Activated T-cell treated with anti-CD3 and anti-CD28 coated beads, Interleukin-2, amount 50 U/mL, for 24 hours (primary cell): ENCODE results near the gene CRCP.
"Not testable (repeated sequence)": the region's sequence is repeated elsewhere in the genome, so short reads cannot be mapped to it uniquely, and the experiment has no call there.

ENCODE experiments used
- DNase-seq: peaks from one replicate; pipeline ENCODE4 v3.0.0-alpha.2; 2020
- H3K27ac Mint-ChIP-seq: 2 replicates; pipeline ENCODE4 v1.8.0; 2020; ENCODE audit warnings: mild to moderate bottlenecking, mixed read lengths
- H3K27me3 Mint-ChIP-seq: 2 replicates; pipeline ENCODE4 v1.8.0; 2020; ENCODE audit warnings: mixed read lengths
- H3K36me3 Mint-ChIP-seq: 2 replicates; pipeline ENCODE4 v1.8.0; 2020; ENCODE audit warnings: low read depth, mixed read lengths
- H3K4me1 Mint-ChIP-seq: 2 replicates; pipeline ENCODE4 v1.8.0; 2020; ENCODE audit warnings: low read depth, mixed read lengths
- H3K4me3 Mint-ChIP-seq: 2 replicates; pipeline ENCODE4 v1.8.0; 2020; ENCODE audit warnings: mild to moderate bottlenecking, moderate library complexity, mixed read lengths
- H3K9me3 Mint-ChIP-seq: 2 replicates; pipeline ENCODE4 v1.8.0; 2020; ENCODE audit warnings: mixed read lengths

CRCP gene

DNA sequence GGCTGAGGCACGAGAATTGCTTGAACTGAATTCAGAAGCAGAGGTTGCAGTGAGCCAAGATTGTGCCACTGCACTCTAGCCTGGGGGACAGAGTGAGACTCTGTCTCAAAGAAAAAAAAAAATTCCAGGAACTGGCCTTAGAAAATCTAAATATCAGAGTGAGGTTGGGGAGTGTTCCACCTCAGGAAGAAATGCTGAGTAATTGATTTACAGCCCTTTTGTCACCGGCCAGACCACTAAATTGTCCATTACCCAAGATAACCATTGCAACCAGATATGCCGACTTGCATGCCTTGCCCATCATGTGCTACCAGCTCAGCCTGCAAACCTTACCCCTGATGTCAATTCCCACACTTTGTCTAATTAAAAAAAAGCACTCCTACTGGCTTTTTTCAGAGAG is 42.4 kb downstream of the CRCP start:
- Mint-ChIP-seq H3K27ac (peak overlapping the region; percentile 33), H3K4me1 (no peaks in the 10 kb centered on the region), H3K27me3 (no peaks in the 10 kb centered on the region), H3K9me3 (peaks cover 8% of the 10 kb centered on the region), H3K4me3 (no peak overlapping the region), H3K36me3 (peaks cover 72% of the 10 kb centered on the region)
- DNase-seq = no peak

DNA sequence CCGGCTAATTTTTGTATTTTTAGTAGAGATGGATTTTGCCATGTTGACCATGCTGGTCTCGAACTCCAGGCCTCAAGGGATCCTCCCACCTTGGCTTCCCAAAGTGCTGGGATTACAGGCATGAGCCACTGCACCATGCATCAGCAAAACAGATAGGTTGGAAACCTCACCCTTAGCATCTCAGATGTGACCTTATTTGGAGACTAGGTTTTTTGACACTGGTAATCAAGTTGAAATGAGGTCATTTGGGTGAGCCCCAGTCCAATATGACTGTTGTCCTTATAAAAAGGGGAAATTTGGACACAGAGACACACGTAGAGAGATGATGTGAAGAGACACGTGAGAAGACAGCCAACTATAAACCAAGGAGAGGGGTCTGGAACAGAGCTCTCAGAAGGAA is 48.0 kb downstream of the CRCP start:
- no peak for DNase-seq
- Mint-ChIP-seq H3K27ac (no peak overlapping the region), H3K36me3 (peaks cover 18% of the 10 kb centered on the region), H3K27me3 (no peaks in the 10 kb centered on the region), H3K4me1 (no peaks in the 10 kb centered on the region), H3K4me3 (no peak overlapping the region), H3K9me3 (peaks cover 6% of the 10 kb centered on the region)

DNA sequence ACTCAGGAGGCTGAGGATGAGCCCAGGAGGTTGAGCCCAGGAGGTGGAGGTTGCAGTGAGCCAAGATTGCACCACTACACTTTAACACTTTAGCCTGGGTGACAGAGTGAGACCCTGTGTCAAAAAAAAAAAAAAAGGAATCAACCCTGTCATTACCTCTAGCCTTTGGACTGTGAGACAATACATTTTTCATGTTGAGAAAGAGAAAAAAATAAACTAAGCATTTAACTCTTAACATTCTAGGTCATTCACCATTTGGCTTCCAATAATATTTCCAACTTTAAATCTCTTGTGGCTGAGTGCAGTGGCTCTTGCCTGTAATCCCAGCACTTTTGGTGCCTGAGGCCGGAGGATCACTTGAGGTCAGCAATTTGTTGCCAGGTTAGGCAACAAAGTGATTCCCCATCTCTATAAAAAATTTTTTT is 48.6 kb downstream of the CRCP start:
- Mint-ChIP-seq H3K4me1 (peaks cover 3% of the 10 kb centered on the region), H3K36me3 (peaks cover 13% of the 10 kb centered on the region), H3K9me3 (peaks cover 3% of the 10 kb centered on the region), H3K27ac (no peak overlapping the region), H3K27me3 (no peaks in the 10 kb centered on the region), H3K4me3 (no peak overlapping the region)
- DNase-seq = no peak

DNA sequence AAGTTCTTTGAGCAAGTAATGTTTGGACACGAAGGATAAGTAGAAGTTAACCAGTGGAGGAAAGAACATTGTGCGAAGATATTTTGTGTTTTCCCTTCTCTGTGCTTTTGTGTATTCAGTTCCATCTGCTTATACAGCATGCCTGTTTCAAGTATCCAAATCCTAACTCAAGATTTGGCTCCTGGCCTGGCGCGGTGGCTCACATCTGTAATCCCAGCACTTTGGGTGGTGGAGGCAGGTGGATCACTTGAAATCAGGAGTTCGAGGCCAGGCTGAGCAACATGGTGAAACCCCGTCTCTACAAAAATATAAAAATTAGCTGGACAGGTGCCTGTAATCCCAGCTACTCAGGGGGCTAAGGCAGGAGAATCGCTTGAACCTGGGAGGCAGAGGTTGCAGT is 49.7 kb downstream of the CRCP start:
- Mint-ChIP-seq H3K36me3 (peaks cover 3% of the 10 kb centered on the region), H3K4me1 (peaks cover 4% of the 10 kb centered on the region), H3K9me3 (no peaks in the 10 kb centered on the region), H3K27ac (no peak overlapping the region), H3K4me3 (no peak overlapping the region), H3K27me3 (no peaks in the 10 kb centered on the region)
- no peak for DNase-seq

DNA sequence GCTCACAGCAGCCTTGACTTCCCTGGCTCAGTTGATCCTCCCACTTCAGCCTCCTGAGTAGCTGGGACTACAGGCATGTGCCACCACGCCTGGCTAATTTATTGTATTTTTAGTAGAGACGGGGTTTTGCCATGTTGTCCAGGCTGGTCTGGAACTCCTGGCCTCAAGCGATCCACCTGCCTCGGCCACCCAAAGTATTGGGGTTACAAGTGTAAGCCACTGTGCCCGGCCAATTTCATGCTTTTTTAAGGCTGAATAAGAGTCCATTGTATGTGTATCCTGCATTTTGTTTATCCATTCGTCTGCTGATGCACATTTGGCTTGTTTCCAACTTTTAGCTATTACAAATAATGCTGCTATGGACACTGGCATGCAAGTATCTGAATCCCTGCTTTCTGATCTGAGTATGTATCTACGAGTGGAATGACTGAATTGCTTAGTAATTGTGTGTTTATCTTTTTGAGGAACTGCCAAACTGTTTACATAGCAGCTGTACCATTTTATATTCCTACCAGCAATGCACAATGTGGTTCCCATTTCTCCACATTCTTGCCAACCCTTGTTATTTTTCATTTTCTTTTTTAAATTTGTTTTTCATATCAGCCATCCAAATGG is 53.2 kb downstream of the CRCP start:
- no peak overlapping the region for H3K27ac Mint-ChIP-seq
- no peaks in the 10 kb centered on the region for H3K36me3 Mint-ChIP-seq
- H3K4me3 Mint-ChIP-seq = no peak overlapping the region
- H3K4me1 Mint-ChIP-seq = peaks cover 4% of the 10 kb centered on the region
- DNase-seq = no peak
- H3K27me3 Mint-ChIP-seq = no peaks in the 10 kb centered on the region
- H3K9me3 Mint-ChIP-seq = no peaks in the 10 kb centered on the region

DNA sequence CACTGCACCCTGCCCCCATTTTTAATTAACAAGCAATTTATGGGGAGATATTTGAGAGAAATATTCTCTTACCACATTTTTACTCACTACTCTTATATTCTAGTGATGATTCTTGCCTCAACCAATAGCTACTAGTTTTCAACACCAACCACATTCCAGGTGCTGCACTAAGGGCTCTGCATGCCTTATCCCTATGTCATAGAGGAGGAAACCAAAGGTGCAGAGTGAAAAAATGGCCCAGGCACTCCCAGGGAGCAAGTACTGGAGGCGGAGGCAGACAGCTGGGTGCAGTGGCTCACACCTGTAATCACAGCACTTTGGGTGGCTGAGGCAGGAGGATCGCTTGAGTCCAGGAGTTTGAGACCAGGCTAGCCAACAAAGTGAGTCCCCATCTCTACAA is 55.0 kb downstream of the CRCP start:
- Mint-ChIP-seq H3K36me3 (no peaks in the 10 kb centered on the region), H3K27me3 (no peaks in the 10 kb centered on the region), H3K4me3 (no peak overlapping the region), H3K4me1 (peaks cover 8% of the 10 kb centered on the region), H3K27ac (no peak overlapping the region), H3K9me3 (no peaks in the 10 kb centered on the region)
- no peak for DNase-seq

DNA sequence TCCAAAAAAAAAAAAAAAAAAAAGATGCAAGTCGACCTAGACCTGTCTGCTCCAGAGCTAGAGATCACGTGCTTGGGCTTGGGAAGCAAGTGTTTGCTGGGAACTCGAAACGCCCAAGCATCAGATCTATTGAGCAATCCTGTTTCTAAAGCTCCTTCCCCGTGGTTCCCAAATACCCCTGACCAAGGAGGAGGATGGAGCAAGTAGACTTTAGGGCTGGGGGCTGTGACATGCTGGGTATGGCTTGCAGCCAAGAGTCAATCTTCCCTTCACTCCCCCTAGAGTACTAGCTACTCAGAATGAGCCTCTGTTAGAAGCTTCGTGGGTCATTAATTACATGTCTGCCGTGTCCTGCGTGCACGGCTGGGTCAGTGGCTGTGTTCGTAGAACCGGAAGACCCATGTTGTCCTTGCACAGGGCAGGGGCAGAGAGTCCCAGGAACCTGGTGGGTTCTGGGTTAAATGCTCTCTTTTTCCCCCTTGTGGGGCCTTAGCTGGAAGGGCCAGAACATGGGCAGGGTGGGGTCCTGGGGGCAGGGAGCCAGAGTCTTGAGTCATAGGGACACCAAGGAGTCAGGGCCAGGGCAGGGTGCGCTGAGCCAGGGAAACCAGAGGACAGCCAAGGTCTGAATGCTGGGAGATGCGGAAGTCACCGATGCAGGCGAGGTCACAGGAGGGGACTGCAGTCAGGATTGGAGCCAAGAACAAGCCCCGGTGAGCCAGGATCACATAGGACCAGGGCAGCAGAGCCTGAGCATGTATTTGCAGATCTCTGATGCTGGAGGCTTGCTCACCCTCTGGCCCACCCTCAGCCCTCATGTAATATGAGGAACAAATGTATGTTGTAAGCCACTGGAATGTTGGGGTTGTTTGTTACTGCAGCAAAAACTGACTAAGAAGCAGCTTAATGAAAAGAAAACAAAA is 55.9 kb downstream of the CRCP start:
- Mint-ChIP-seq H3K4me3 (no peak overlapping the region), H3K27ac (no peak overlapping the region), H3K36me3 (no peaks in the 10 kb centered on the region), H3K4me1 (peaks cover 8% of the 10 kb centered on the region), H3K9me3 (no peaks in the 10 kb centered on the region), H3K27me3 (no peaks in the 10 kb centered on the region)
- DNase-seq = no peak

DNA sequence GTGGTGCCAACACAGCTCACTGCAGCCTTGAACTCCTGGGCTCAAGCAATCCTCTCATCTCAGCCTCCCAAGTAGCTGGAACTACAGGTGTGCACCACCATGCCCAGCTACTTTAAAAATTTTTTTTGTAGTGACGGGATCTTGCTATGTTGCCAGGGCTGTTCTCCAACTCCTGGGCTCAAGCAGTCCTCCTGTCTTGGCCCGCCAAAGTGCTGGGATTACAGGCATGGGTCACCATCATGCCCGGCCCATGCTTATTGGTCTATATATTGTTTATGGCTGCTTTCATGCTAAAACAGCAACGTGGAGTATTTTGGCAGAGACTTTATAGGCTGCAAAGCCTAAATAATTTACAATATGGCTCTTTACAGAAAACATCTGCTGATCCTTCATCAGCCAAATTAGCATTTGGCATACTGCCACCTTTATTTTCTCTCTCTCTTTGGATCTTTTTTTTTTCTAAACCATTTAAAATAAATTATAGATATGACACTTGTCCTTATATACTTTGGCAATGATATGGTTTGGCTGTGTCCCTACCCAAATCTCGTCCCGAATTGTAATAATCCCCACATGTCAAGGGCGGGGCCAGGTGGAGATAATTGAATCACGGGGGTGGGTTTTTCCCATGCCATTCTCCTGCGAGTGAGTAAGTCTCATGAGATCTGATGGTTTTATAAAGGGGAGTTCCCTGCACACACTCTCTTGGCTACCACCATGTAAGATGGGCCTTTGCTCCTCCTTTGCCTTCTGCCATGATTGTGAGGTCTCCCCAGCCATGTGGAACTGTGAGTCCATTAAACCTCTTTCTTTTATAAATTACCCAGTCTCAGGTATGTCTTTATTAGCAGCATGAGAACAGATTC is 58.1 kb downstream of the CRCP start:
- H3K27me3 Mint-ChIP-seq, H3K4me1 Mint-ChIP-seq, H3K27ac Mint-ChIP-seq, DNase-seq, H3K36me3 Mint-ChIP-seq, H3K9me3 Mint-ChIP-seq, H3K4me3 Mint-ChIP-seq: not testable (repeated sequence)

DNA sequence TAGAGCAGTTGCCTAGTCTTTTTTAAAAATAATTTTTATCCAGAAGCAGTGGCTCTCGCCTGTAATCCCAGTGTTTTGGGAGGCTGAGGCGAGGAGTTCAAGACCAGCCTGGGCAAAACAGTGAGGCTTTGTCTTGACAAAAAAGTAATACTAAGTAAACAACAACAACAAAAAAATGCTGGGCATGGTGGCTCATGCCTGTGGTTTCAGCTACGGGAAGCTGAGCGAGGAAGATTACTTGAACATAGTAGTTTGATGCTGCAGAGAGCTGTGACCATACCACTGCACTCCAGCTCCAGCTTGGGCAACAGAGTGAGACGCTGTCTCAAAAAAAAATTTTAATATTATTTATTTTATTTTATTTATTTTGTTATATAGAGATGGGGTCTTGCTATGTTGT is 59.2 kb downstream of the CRCP start:
- no peak overlapping the region for H3K4me3 Mint-ChIP-seq
- H3K9me3 Mint-ChIP-seq = no peaks in the 10 kb centered on the region
- no peak for DNase-seq
- H3K36me3 Mint-ChIP-seq = no peaks in the 10 kb centered on the region
- H3K27ac Mint-ChIP-seq = no peak overlapping the region
- H3K27me3 Mint-ChIP-seq = no peaks in the 10 kb centered on the region
- peaks cover 4% of the 10 kb centered on the region for H3K4me1 Mint-ChIP-seq

DNA sequence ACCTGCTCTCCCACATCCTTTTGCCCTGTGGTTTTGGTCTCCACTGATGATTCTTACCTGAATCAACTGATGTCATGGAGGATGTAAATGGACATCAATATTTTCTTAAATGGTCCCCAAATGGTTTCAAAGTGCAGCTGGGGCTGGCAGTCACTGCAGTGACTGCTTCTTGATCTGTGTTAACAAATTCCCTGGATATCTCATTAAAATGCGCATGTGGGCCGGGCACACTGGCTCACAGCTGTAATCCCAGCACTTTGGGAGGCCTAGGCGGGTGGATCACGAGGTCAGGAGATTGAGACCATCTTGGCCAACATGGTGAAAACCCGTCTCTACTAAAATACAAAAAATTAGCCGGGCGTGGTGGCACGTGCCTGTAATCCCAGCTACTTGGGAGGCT is 60.4 kb downstream of the CRCP start:
- not testable (repeated sequence) for H3K4me1 Mint-ChIP-seq, H3K27me3 Mint-ChIP-seq, H3K9me3 Mint-ChIP-seq, H3K36me3 Mint-ChIP-seq, H3K4me3 Mint-ChIP-seq, DNase-seq, H3K27ac Mint-ChIP-seq

DNA sequence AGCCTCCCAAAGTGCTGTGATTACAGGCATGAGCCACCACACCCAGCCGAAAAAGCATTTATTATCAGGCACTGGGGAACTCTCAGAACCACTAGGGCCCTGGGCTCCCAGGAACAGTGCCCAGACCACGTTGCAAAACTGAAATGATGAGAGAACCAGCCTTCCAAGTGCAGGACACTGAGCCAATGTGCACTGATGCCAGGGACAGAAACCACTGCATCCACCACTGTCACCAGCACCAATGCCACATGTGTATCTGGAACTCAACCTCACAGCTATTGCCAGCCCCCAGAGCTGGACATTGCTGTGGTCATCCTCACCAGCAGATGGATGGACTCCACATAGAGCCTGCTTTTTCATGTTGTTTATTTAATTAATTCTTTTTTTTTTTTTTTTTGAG is 62.3 kb downstream of the CRCP start:
- H3K27ac Mint-ChIP-seq = no peak overlapping the region
- no peaks in the 10 kb centered on the region for H3K9me3 Mint-ChIP-seq
- H3K36me3 Mint-ChIP-seq = no peaks in the 10 kb centered on the region
- no peak overlapping the region for H3K4me3 Mint-ChIP-seq
- peaks cover 4% of the 10 kb centered on the region for H3K4me1 Mint-ChIP-seq
- no peak for DNase-seq
- H3K27me3 Mint-ChIP-seq = no peaks in the 10 kb centered on the region

DNA sequence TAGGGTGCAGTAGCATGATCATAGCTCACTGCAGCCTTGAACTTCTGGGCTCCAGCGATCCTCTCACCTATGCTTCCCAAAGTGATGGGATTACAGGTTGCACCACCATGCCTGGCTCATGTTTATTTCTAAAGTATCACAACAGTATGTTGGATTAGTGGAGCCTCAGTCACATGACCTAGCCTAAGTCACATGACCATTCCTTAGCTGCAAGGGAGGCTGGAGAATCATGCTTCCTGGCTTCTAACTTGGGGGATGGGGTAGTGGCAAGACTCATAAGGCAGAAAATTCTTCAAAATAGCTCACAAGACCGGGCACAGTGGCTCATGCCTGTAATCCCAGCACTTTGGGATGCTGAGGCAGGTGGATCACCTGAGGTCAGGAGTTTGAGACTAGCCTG is 63.6 kb downstream of the CRCP start:
- H3K4me3 Mint-ChIP-seq = no peak overlapping the region
- H3K27me3 Mint-ChIP-seq = no peaks in the 10 kb centered on the region
- H3K4me1 Mint-ChIP-seq = peaks cover under 1% of the 10 kb centered on the region
- H3K36me3 Mint-ChIP-seq = no peaks in the 10 kb centered on the region
- H3K9me3 Mint-ChIP-seq = no peaks in the 10 kb centered on the region
- H3K27ac Mint-ChIP-seq = no peak overlapping the region
- DNase-seq = no peak

DNA sequence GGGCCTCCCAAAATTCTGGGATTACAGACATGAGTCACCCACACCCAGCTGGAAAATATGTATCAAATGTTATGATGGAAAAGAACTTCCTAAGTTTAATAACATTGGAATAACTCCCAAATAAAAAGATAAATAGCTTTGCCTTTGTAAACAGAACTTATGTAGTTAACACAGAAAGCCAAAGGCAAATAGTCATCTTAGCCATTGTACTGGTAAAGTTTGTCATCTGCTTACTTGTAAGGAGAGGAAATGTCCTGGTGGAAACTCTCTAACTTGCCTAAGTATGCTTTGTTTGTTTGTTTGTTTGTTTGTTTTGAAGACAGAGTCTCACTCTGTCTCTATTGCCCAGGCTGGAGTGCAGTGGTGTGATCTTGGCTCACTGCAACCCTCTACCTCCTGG is 66.7 kb downstream of the CRCP start:
- Mint-ChIP-seq H3K9me3 (no peaks in the 10 kb centered on the region), H3K4me3 (no peak overlapping the region), H3K27ac (no peak overlapping the region), H3K27me3 (no peaks in the 10 kb centered on the region), H3K4me1 (no peaks in the 10 kb centered on the region), H3K36me3 (no peaks in the 10 kb centered on the region)
- DNase-seq = no peak

DNA sequence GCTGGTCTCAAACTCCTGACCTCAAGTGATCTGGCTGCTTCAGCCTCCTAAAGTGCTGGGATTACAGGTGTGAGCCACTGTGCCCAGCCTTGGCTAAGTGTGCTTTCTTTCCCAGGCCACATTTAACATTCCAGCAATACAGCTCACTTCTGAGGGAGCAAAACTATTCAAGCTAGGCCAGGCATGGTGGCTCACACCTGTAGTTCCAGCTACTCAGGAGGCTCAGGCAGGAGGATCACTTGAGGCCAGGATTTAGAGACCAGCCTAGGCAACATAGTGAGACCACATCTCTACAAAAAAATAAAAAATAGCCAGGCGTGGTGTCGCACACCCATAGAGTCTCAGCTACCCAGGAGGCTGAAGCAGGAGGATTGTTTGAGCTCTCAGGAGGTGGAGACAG is 67.2 kb downstream of the CRCP start:
- no peaks in the 10 kb centered on the region for H3K27me3 Mint-ChIP-seq
- no peaks in the 10 kb centered on the region for H3K4me1 Mint-ChIP-seq
- H3K9me3 Mint-ChIP-seq = no peaks in the 10 kb centered on the region
- DNase-seq = no peak
- no peaks in the 10 kb centered on the region for H3K36me3 Mint-ChIP-seq
- H3K4me3 Mint-ChIP-seq = no peak overlapping the region
- H3K27ac Mint-ChIP-seq = no peak overlapping the region

DNA sequence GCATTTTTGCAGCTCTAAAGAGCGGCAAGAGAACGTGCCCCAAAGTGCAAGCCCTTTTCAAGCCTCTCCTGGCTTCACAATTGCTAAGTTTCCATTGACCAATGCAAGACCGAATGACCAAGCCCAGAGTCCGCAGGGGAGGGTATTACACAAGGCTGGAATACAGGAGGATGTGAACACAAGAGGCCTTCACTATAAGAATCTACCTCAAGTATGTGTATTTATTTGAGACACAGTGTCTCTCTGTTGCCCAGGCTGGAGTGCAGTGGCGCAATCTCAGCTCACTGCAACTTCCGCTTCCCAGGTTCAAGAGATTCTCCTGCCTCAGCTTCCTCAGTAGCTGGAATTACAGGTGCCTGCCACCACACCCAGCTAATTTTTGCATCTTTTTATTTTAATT is 68.3 kb downstream of the CRCP start:
- no peaks in the 10 kb centered on the region for H3K27me3 Mint-ChIP-seq
- no peaks in the 10 kb centered on the region for H3K36me3 Mint-ChIP-seq
- H3K9me3 Mint-ChIP-seq = no peaks in the 10 kb centered on the region
- no peak for DNase-seq
- H3K27ac Mint-ChIP-seq = no peak overlapping the region
- no peak overlapping the region for H3K4me3 Mint-ChIP-seq
- H3K4me1 Mint-ChIP-seq = no peaks in the 10 kb centered on the region
